Panc1 (cell line): ENCODE data around the gene VWA2. TPM values are rescaled to one million over a fixed set of nuclear protein-coding genes. Genes with fewer than 3 reads are reported as not detected.

Experiments
- ATAC-seq: fragments of 200-7000 bp; cut with Tn5 transposase; 2 replicates; pipeline ENCODE4 v1.9.1; 2020; ENCODE audit warnings: mild to moderate bottlenecking, moderate library complexity
- BruUV-seq: library from RNA; stranded (reverse); fragments of 400-500 nt; replicated peaks from 2 replicates; lab custom pipeline; 2021; lab: Mats Ljungman, UMichigan
- CTCF ChIA-PET: fragments of 300-600 bp; sonication (Branson Sonifier 250); formaldehyde crosslinking; loops from one replicate; lab custom pipeline; 2022; ENCODE audit warnings: antibody characterized with exemption; lab: Charles Lee
- POLR2A ChIA-PET: fragments of 300-600 bp; sonication (Branson Sonifier 250); formaldehyde crosslinking; loops from one replicate; lab custom pipeline; 2022; ENCODE audit warnings: antibody characterized with exemption; lab: Charles Lee
- DNase-seq: peaks from one replicate; pipeline ENCODE4 v3.0.0-alpha.2; 2010; ENCODE audit warnings: low read depth, low spot score
- H3K27ac ChIP-seq: 2 replicates; pipeline ENCODE4 v1.5.1; 2011; ENCODE audit warnings: mild to moderate bottlenecking, low read length, inconsistent platforms
- H3K27me3 ChIP-seq: fragments of 200-500 bp; sonication (Bioruptor generic); 2 replicates; pipeline ENCODE4 v1.6.0; 2014; ENCODE audit warnings: low read length, inconsistent platforms; ENCODE audit not compliant: control insufficient read depth, insufficient read depth
- H3K36me3 ChIP-seq: fragments of 200-500 bp; sonication (Bioruptor generic); 2 replicates; pipeline ENCODE4 v1.5.1; 2014; ENCODE audit warnings: inconsistent platforms, mild to moderate bottlenecking, low read length, moderate library complexity; ENCODE audit not compliant: control insufficient read depth, insufficient read depth
- H3K4me1 ChIP-seq: 2 replicates; pipeline ENCODE4 v1.5.1; 2011; ENCODE audit warnings: inconsistent platforms, mild to moderate bottlenecking, low read length, moderate library complexity; ENCODE audit not compliant: control insufficient read depth, insufficient read depth
- H3K4me3 ChIP-seq, 2 experiments: 2 replicates each; pipeline ENCODE4 v1.5.1; 2011 to 2012; ENCODE audit warnings: low read depth in 2 of 2, low read length in 2 of 2, mild to moderate bottlenecking in 2 of 2, inconsistent platforms in 1 of 2, moderate library complexity in 1 of 2
- H3K9me3 ChIP-seq: fragments of 200-500 bp; sonication (Bioruptor generic); 2 replicates; pipeline ENCODE4 v1.5.1; 2014; ENCODE audit warnings: low read depth, mild to moderate bottlenecking, inconsistent platforms, low read length, moderate library complexity; ENCODE audit not compliant: control insufficient read depth, insufficient read depth
- CTCF ChIP-seq: fragments of 450-650 bp; IDR thresholded peaks from 2 replicates; pipeline ENCODE4 v1.5.1; 2017; ENCODE audit warnings: mild to moderate bottlenecking
- POLR2AphosphoS5 ChIP-seq: IDR thresholded peaks from 2 replicates; pipeline ENCODE4 v1.6.1; 2012; ENCODE audit warnings: mild to moderate bottlenecking, low read depth, low read length, moderate library complexity
- SIN3A ChIP-seq: IDR thresholded peaks from 2 replicates; pipeline ENCODE4 v1.6.1; 2012; ENCODE audit warnings: low read depth, mild to moderate bottlenecking, low read length, moderate library complexity, borderline replicate concordance; ENCODE audit not compliant: insufficient read depth
- TCF7L2 ChIP-seq: IDR thresholded peaks from 2 replicates; pipeline ENCODE4 v1.6.1; 2011; ENCODE audit warnings: mild to moderate bottlenecking, low read depth, low read length, inconsistent platforms
- in situ Hi-C: cut with HindIII; loops from 2 replicates; pipeline ENCODE4 v1.10.0; 2016; ENCODE audit warnings: low sequenced_read_pairs, low pct_unique_long_range_greater_than_20kb
- intact Hi-C: fragments of 100-400 bp; cut with micrococcal nuclease; formaldehyde crosslinking; loops from one replicate; pipeline ENCODE4 v1.10.0; 2022; ENCODE audit not compliant: unreplicated experiment
- total RNA-seq: library from RNA; stranded (reverse); gene quantifications from one replicate; pipeline ENCODE4 v1.2.1, GENCODE V29; 2021; ENCODE audit not compliant: unreplicated experiment
- TF ChIP-seq, protein P1 (sequence below), 2 experiments: IDR thresholded peaks; 2 replicates each; pipeline ENCODE4 v1.6.1; 2011 to 2012; ENCODE audit warnings: low read depth in 2 of 2, control low read depth in 1 of 2, low read length in 1 of 2, mild to moderate bottlenecking in 1 of 2, moderate library complexity in 1 of 2; ENCODE audit not compliant: insufficient read depth in 1 of 2

Gene VWA2
- total RNA-seq, 1 experiment from 2014 or later, result 0.77 TPM

DNA sequence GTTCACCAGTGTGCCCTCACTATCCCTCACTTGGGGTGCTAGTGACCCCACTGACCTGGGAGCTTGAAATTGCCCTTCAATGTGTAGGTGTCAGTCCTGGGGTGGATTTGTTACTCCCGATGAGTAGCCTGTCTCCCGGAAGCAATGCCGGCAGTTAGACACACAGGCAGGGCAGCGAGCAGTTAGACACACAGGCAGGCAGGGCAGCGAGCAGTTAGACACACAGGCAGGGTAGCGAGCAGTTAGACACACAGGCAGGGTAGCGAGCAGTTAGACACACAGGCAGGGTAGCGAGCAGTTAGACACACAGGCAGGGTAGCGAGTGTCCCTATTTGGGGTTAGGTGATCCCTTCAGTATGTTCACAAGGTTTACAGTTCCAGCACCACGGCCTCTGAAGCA is 44.0 kb downstream of the VWA2 start:
- POLR2A ChIA-PET, result no interaction called here
- CTCF ChIA-PET, result interaction anchor here (1.6 kb wide), 1 partner anchor 21 kb away, joined by 3 read pairs; no protein-coding TSS in a partner anchor

DNA sequence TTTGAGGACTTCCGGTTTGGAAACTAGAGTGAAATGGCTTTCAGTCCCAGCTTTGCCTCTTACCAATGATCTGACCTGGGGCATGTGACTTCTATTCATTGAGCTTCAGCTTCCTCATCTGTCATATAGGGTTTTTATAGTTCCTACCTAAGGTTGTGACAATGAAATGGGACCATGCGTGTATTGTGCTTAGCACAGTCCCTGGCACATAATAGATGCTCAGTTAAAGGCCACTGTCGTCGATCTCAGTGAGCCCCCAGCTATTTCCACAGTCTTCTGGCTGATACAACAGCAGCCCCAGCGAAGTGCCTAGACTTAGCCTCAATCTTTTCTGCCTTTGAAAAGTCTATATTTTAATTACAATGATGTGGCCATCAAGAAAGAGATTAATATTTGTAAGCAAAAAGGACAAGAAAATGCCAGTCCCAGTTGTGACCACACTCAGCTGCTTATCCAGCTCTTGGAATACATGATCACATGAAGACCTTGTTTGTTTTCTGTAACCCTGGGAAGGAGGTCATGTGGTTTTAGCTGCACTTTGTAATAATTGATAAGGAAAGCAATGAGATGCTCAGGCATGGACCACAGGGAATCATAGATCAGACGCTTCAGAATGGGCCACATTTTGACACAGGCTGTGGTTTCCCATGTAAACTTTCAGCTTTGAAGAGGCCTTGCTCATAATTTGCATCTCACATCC is 44.6 kb downstream of the VWA2 start:
- CTCF ChIA-PET, result interaction anchor here (1.6 kb wide), 1 partner anchor 20 kb away, joined by 3 read pairs; no protein-coding TSS in a partner anchor
- TF ChIP-seq, protein P1, sequence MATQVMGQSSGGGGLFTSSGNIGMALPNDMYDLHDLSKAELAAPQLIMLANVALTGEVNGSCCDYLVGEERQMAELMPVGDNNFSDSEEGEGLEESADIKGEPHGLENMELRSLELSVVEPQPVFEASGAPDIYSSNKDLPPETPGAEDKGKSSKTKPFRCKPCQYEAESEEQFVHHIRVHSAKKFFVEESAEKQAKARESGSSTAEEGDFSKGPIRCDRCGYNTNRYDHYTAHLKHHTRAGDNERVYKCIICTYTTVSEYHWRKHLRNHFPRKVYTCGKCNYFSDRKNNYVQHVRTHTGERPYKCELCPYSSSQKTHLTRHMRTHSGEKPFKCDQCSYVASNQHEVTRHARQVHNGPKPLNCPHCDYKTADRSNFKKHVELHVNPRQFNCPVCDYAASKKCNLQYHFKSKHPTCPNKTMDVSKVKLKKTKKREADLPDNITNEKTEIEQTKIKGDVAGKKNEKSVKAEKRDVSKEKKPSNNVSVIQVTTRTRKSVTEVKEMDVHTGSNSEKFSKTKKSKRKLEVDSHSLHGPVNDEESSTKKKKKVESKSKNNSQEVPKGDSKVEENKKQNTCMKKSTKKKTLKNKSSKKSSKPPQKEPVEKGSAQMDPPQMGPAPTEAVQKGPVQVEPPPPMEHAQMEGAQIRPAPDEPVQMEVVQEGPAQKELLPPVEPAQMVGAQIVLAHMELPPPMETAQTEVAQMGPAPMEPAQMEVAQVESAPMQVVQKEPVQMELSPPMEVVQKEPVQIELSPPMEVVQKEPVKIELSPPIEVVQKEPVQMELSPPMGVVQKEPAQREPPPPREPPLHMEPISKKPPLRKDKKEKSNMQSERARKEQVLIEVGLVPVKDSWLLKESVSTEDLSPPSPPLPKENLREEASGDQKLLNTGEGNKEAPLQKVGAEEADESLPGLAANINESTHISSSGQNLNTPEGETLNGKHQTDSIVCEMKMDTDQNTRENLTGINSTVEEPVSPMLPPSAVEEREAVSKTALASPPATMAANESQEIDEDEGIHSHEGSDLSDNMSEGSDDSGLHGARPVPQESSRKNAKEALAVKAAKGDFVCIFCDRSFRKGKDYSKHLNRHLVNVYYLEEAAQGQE (IDR thresholded peaks at IDR 0.05; ENCODE audit: insufficient read depth in 1 of 2, low read depth in 2 of 2, low read length in 1 of 2), result no peak
- TF ChIP-seq CTCF (no peak), SIN3A (no peak), TCF7L2 (no peak), POLR2AphosphoS5 (no peak)
- in situ Hi-C loops, result no loop called here

More for the DNA sequence above, 44.0 kb downstream of the VWA2 start:
- no peaks in the 10 kb centered on the region for H3K9me3 ChIP-seq
- H3K27ac ChIP-seq, result no peak overlapping the region
- no TSS peak for BruUV-seq
- in situ Hi-C loops, result no loop called here
- ATAC-seq (no peak), DNase-seq (no peak)
- no peak overlapping the region for H3K4me3 ChIP-seq
- H3K27me3 ChIP-seq, result no peaks in the 10 kb centered on the region
- peaks cover 5% of the 10 kb centered on the region; the same call in 1 of the 2 replicates for H3K4me1 ChIP-seq
- intact Hi-C loops, result no loop called here
- no peaks in the 10 kb centered on the region for H3K36me3 ChIP-seq
- TF ChIP-seq, protein P1 (IDR thresholded peaks at IDR 0.05; ENCODE audit: insufficient read depth in 1 of 2, low read depth in 2 of 2, low read length in 1 of 2), result no peak
- TF ChIP-seq CTCF (no peak), POLR2AphosphoS5 (no peak), TCF7L2 (no peak), SIN3A (no peak)

More for the DNA sequence above, 44.6 kb downstream of the VWA2 start:
- Histone ChIP-seq H3K27ac (no peak overlapping the region), H3K27me3 (no peaks in the 10 kb centered on the region), H3K4me1 (peaks cover 5% of the 10 kb centered on the region; the same call in 1 of the 2 replicates), H3K4me3 (no peak overlapping the region), H3K36me3 (no peaks in the 10 kb centered on the region), H3K9me3 (no peaks in the 10 kb centered on the region)
- DNase-seq, result no peak
- no TSS peak for BruUV-seq
- ATAC-seq, result no peak
- POLR2A ChIA-PET, result no interaction called here
- intact Hi-C loops, result no loop called here
